ENCODE results near the gene MYORG.

MYORG gene

DNA sequence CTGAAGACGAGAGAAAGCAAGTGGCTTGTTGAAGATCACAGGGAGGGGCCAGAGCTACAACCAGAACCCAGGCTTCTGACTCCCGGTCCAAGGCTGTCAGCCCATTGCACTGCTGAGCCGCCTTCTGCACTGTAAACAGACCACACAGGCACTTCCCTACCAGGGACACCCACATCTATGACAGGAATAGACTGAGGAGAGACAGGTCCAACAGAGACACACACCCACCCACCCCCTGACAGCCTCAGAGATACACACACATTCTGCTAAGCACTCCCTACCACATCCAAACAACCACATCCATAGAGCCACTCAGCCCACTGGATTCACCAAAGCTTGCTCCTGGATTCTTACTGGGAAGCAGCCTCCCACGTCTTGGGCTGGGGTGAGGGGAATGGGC lies 23.0 kb upstream of the MYORG start:
- peaks cover 3% of the 10 kb centered on the region for H3K27me3 Mint-ChIP-seq
- CTCF ChIA-PET = interaction anchor here (1.0 kb wide), 1 partner anchor 21 kb away, joined by 3 read pairs; no protein-coding TSS in a partner anchor
- no peaks in the 10 kb centered on the region for H3K4me1 Mint-ChIP-seq
- H3K4me3 Mint-ChIP-seq = no peak overlapping the region
- H3K36me3 Mint-ChIP-seq = peaks cover 2% of the 10 kb centered on the region
- no peaks in the 10 kb centered on the region for H3K9me3 Mint-ChIP-seq
- DNase-seq = no peak
- H3K27ac Mint-ChIP-seq = no peak overlapping the region

- H3K27me3 Mint-ChIP-seq = peaks cover 4% of the 10 kb centered on the region
- peaks cover 2% of the 10 kb centered on the region for H3K36me3 Mint-ChIP-seq
- no peaks in the 10 kb centered on the region for H3K4me1 Mint-ChIP-seq
- H3K27ac Mint-ChIP-seq = no peak overlapping the region
- DNase-seq = no peak
- H3K4me3 Mint-ChIP-seq = no peak overlapping the region
- H3K9me3 Mint-ChIP-seq = no peaks in the 10 kb centered on the region
- CTCF ChIA-PET = interaction anchor here (0.5 kb wide), 1 partner anchor 116 kb away, joined by 3 read pairs; no protein-coding TSS in a partner anchor
Measured at GRCh38 chr9:34398875-34399274, 22.2 kb upstream of the MYORG start.

DNA sequence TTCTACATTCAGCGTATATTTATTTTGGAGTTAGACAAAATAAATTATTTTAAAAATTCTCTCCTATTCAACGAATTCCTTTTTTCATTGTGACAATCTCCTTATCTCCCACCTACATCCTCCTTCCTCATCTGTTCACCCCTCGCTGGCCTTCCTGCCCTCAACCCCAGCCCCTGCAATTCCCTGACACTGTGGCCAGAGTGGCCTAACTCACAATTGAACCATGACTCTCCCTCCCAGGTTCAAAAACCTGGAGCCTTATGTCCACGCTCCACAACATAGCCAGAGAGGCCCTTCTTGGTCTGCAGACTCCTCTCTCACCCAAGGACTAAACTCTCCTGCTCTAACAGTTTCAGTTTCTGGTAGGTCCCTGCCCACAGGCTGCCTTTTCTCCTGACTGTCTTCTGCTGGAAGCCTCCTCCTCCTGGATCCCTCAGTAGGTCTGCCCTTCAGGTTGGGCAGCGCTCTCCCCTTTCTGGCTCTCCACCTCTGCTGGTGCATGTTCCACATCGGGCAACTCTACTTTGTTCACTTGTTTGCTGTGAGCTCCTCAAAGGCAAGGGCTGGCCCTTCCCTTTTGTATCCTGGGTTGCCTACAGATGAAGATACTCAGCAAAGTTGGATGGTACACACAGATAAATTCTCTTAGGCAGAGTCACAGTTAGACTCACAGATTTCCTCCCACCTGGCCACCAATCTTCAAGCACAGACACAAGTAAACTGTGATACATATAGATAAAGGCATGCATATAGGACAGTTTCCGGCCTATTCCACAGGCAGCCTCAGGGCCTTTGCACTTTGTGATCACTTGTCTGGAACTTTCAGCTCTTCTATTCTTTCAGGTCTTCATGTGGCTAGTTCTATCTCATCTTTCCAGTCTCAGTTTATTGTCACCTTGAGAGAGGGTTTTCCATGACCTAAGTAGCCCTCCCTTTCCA lies 19.8 kb upstream of the MYORG start:
- Mint-ChIP-seq H3K9me3 (no peaks in the 10 kb centered on the region), H3K4me3 (no peak overlapping the region), H3K4me1 (no peaks in the 10 kb centered on the region), H3K27ac (no peak overlapping the region), H3K27me3 (peaks cover 19% of the 10 kb centered on the region), H3K36me3 (peaks cover 2% of the 10 kb centered on the region)
- CTCF ChIA-PET = no interaction called here
- DNase-seq = no peak

- CTCF ChIA-PET = interaction anchor here (1.1 to 2.3 kb wide), 3 partner anchors 11 to 109 kb away, joined by 3 to 15 read pairs (median 3); no protein-coding TSS in a partner anchor
- Mint-ChIP-seq H3K36me3 (no peaks in the 10 kb centered on the region), H3K4me1 (no peaks in the 10 kb centered on the region), H3K27me3 (peaks cover 23% of the 10 kb centered on the region), H3K27ac (no peak overlapping the region), H3K9me3 (no peaks in the 10 kb centered on the region), H3K4me3 (no peak overlapping the region)
- no peak for DNase-seq
Measured at GRCh38 chr9:34392511-34392910, 15.8 kb upstream of the MYORG start.

DNA sequence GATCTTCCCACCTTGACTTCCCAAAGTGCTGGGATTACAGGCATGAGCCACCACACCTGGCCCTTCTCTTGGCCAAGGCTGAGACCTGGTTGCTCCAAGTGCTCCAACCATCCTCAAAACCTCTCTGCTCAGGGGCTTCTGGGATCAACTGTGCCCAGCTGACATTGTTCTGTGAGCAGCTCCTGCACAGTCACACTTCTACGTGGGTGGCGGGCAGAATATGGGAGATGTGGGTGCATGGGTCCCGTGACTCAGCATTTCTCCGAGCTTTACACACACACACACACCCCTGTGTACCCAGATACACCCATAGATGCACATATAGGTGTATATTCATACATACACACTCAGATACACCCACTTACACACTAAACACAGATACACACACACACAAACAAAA lies 10.5 kb upstream of the MYORG start:
- H3K4me3 Mint-ChIP-seq = no peak overlapping the region
- CTCF ChIA-PET = no interaction called here

GRCh38 chr9:34386656-34387055 lies 10.0 kb upstream of the MYORG start:
- Mint-ChIP-seq H3K27me3 (peaks cover 24% of the 10 kb centered on the region), H3K9me3 (no peaks in the 10 kb centered on the region), H3K4me1 (no peaks in the 10 kb centered on the region), H3K4me3 (no peak overlapping the region), H3K36me3 (no peaks in the 10 kb centered on the region), H3K27ac (no peak overlapping the region)
- CTCF ChIA-PET = interaction anchor here (0.6 kb wide), 1 partner anchor 9 kb away, joined by 3 read pairs; no protein-coding TSS in a partner anchor
- DNase-seq = no peak

More for the DNA sequence above, 10.5 kb upstream of the MYORG start:
- no peaks in the 10 kb centered on the region for H3K9me3 Mint-ChIP-seq
- no peak overlapping the region for H3K27ac Mint-ChIP-seq
- no peaks in the 10 kb centered on the region for H3K36me3 Mint-ChIP-seq
- no peak for DNase-seq
- H3K27me3 Mint-ChIP-seq = peaks cover 23% of the 10 kb centered on the region
- H3K4me1 Mint-ChIP-seq = no peaks in the 10 kb centered on the region

DNA sequence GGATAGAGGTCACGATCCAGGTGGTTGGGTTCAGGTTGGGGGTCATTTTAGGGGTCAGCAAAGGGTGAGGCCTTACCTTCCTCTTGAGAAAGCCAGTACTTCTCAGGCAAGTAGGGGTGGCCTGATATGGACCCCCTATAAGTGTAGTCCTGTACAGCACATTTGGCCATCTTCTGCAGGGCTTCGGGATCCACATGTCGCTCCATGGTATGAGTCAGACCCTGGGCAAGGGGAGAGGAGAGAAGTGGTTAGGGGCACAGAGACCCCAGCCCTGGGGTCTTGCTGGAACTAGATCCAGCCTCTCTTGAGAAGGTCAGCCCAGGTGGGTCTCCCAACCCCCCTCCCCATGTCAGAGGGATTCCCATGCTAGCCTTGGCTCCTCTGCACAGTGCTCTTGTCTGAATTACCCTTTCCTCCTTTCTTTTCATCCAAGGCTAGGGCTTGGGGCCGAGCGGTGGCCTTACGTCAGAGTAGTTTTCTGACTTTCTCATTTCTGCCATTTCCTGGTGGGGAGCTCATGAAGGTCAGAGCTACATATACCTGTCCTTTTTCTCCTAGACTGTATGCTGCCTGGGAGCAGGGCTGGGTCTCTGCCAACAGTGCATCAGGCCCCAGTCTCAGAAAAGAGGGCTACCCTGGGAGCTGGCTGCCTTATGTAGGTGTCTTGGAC lies 9.0 kb upstream of the MYORG start:
- Mint-ChIP-seq H3K4me3 (no peak overlapping the region), H3K9me3 (no peaks in the 10 kb centered on the region), H3K27me3 (peaks cover 30% of the 10 kb centered on the region), H3K36me3 (no peaks in the 10 kb centered on the region), H3K4me1 (peaks cover 9% of the 10 kb centered on the region), H3K27ac (no peak overlapping the region)
- CTCF ChIA-PET = no interaction called here
- no peak for DNase-seq

- peaks cover 30% of the 10 kb centered on the region for H3K27me3 Mint-ChIP-seq
- H3K27ac Mint-ChIP-seq = no peak overlapping the region
- H3K36me3 Mint-ChIP-seq = no peaks in the 10 kb centered on the region
- peaks cover 21% of the 10 kb centered on the region for H3K4me1 Mint-ChIP-seq
- DNase-seq = no peak
- no peak overlapping the region for H3K4me3 Mint-ChIP-seq
- H3K9me3 Mint-ChIP-seq = no peaks in the 10 kb centered on the region
- CTCF ChIA-PET = no interaction called here
Measured at GRCh38 chr9:34384368-34385165, 7.9 kb upstream of the MYORG start.

- CTCF ChIA-PET = no interaction called here
- DNase-seq = no peak
- Mint-ChIP-seq H3K27me3 (peaks cover 35% of the 10 kb centered on the region), H3K27ac (no peak overlapping the region), H3K4me1 (peaks cover 27% of the 10 kb centered on the region), H3K4me3 (no peak overlapping the region), H3K36me3 (no peaks in the 10 kb centered on the region), H3K9me3 (no peaks in the 10 kb centered on the region)
Measured at GRCh38 chr9:34383904-34384303, 7.2 kb upstream of the MYORG start.

DNA sequence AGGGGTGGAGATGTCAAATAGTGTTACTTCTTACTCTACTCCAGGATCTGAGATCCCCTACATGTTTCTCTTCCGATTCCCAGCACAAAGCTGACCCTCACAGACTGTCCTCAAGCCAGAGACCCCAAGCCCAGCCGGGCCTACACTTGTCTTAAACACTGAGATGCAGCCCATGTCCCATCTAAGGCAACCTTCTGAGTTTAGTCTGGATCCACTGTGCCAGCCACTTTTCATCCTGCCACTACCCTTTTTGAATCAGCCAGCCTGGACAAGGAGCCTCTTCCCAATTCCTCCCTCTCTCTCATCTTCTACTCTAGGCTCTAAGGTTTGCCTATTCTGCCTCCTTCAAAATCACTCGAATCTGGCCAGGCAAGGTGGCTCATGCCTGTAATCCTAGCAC lies 6.2 kb upstream of the MYORG start:
- Mint-ChIP-seq H3K27me3 (peaks cover 40% of the 10 kb centered on the region), H3K9me3 (no peaks in the 10 kb centered on the region), H3K4me3 (no peak overlapping the region), H3K4me1 (peaks cover 33% of the 10 kb centered on the region), H3K36me3 (no peaks in the 10 kb centered on the region), H3K27ac (no peak overlapping the region)
- CTCF ChIA-PET = interaction anchor here (0.7 kb wide), 1 partner anchor 120 kb away, joined by 3 read pairs; no protein-coding TSS in a partner anchor
- no peak for DNase-seq

DNA sequence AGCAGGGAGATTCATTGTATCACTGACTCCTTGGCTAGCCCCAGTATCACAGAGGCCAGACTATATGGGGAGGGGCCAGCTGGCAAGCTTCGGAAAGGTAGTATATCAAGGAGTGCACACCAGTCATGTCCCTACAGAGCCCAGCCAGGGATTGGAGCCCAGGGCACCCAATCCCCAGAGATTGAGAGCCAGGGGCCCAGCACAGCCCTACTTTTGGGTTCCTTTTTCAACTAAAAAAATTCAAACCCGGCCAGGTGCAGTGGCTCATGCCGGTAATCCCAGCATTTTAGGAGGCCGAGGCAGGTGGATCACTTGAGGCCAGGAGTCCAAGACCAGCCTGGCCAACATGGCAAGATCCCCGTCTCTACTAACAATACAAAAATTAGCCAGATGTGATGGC lies 5.4 kb upstream of the MYORG start:
- Mint-ChIP-seq H3K27me3 (peaks cover 44% of the 10 kb centered on the region), H3K4me3 (no peak overlapping the region), H3K27ac (no peak overlapping the region), H3K4me1 (peaks cover 34% of the 10 kb centered on the region), H3K36me3 (no peaks in the 10 kb centered on the region), H3K9me3 (no peaks in the 10 kb centered on the region)
- CTCF ChIA-PET = interaction anchor here (2.1 to 9.3 kb wide), 2 partner anchors 22 to 49 kb away, joined by 7 to 119 read pairs; no protein-coding TSS in a partner anchor
- no peak for DNase-seq

DNA sequence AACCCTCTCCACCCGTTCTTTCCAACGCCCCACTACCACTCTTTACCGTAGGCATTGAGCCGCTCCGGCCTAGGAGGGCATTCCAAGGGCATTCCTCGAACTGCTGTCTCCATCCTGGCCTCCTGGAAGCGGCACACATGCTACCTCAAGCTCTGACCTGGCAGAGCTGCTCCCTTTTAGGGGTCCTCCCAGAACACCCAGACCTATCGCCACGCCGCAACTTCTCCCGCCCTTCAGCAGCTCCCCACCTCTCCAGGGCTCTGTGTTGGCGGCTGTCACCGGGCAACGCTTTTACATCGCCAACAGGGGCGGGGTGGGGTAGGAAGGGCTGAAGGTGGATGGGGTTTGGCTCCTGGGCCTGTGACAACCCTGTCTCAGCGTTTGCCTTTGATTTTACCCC lies 4.6 kb upstream of the MYORG start:
- Mint-ChIP-seq H3K27ac (peak overlapping the region; percentile 75), H3K27me3 (peaks cover 46% of the 10 kb centered on the region), H3K36me3 (no peaks in the 10 kb centered on the region), H3K9me3 (no peaks in the 10 kb centered on the region), H3K4me3 (peak overlapping the region; percentile 82), H3K4me1 (peaks cover 36% of the 10 kb centered on the region)
- peak; percentile 35 for DNase-seq
- CTCF ChIA-PET = interaction anchor here (2.1 to 9.3 kb wide), 2 partner anchors 23 to 48 kb away, joined by 7 to 119 read pairs; no protein-coding TSS in a partner anchor

DNA sequence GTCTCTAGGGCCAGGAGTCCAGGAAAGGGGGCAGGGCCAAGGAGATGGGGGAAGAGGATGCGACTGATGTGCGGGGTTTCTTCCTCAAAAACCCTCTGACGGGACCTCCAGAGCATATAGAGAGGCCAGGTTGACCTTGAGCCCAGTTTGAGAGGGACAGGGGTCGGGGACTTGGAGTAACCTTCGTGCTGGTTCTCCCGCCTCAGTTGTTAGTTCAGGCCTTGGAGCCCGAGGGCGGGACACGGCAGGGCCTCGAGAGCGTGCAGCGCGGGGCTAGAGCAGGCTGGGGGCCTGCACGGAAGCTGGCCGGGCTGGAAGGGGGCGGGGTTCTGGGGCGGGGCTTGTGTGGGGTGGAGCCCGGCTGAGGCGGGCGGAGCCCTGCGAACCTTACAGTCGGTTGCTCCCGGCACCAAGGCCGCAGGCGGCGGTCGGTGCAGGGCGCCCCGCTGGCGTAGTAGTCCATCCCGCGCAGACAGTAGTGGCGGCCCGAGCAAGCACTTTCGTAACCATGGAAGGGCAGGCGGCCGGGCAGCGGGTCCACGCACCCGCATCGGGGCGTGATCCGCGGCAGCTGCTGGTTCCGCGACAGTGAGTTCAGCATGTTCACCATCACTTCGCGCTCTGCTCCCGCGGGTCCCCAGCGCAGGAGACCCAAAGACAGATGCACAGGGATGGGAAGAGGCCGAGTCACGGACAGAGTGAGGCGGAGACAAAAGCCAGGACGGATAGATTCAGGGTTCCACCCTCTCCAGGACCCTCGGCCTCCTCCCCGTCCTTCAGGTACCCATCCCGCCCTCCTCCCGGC lies 4.0 kb upstream of the MYORG start:
- H3K4me3 Mint-ChIP-seq = peak overlapping the region; percentile 82
- peaks cover 42% of the 10 kb centered on the region for H3K4me1 Mint-ChIP-seq
- DNase-seq = peak; percentile 87
- peak overlapping the region; percentile 82 for H3K27ac Mint-ChIP-seq
- no peaks in the 10 kb centered on the region for H3K9me3 Mint-ChIP-seq
- H3K36me3 Mint-ChIP-seq = no peaks in the 10 kb centered on the region
- peaks cover 46% of the 10 kb centered on the region for H3K27me3 Mint-ChIP-seq
- CTCF ChIA-PET = interaction anchor here (0.6 to 9.3 kb wide), 7 partner anchors 14 to 144 kb away, joined by 3 to 119 read pairs (median 3); no protein-coding TSS in a partner anchor
